Aortic smooth muscle cell (primary cell): Measurements from ENCODE around the gene APLP1. TPM values are rescaled to one million over a fixed set of nuclear protein-coding genes. Genes with fewer than 3 reads are reported as not detected.

Experiments
- total RNA-seq: library from RNA; depleted of rRNA; stranded (reverse); fragments of >200 nt; gene quantifications from 2 replicates; pipeline ENCODE4 v1.2.3, GENCODE V29; 2014

The APLP1 gene
- 7.7 and 14.0 TPM in 2 replicates for total RNA-seq

GRCh38 chr19:35868172-35868822 is at the start of gene APLP1:
TSS of gene APLP1 (plus strand) at chr19:35868574. CDS start at chr19:35868637, 63 bp downstream.

GRCh38 chr19:35852029-35852780 is 16.2 kb upstream of the APLP1 start, which contains the start of gene NPHS1:
TSS of gene NPHS1 (minus strand) at chr19:35852504. CDS start at chr19:35851837, 667 bp downstream.

GRCh38 chr19:35856546-35857149 is 11.7 kb upstream of the APLP1 start, which contains the start of gene KIRREL2:
TSS of gene KIRREL2 (plus strand) at chr19:35856911. CDS start at chr19:35857120, 209 bp downstream.

DNA sequence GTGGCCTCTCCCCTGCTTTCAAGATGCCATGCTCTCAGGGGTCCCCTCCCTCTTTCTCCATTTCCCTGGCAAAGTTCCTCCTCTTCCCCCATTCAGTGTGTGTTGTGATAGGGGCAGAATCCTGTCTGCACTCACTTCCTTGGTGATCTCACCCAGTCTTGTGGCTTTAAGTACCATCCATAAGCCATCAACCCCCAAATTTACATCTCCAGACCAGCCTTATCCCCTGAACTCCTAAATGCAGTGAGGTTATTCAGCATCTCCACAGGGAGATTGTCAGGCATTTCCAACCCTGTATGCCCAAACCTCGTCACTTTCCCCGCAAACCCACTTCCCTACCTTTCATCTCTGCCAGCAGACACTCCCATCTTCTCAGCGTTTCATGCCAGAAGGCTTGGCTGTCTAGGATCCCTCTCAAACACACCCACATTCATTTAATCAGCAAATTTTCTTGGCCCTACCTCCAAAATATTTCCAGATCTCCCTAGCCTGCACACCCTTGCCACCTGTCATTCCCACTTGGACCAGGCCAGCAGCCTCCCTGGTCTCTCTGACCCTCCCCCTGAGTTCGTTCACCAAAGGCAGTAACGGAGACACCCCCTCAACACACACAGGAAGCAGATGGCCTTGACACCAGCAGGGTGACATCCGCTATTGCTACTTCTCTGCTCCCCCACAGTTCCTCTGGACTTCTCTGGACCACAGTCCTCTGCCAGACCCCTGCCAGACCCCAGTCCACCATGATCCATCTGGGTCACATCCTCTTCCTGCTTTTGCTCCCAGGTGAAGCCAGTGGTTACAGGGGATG is 33.7 kb downstream of the APLP1 start, which contains the start of gene HCST:
Gene HCST (plus strand): TSS at position 676 of the 808 bp plus-strand sequence. CDS start 65 bp downstream, at position 741.

DNA sequence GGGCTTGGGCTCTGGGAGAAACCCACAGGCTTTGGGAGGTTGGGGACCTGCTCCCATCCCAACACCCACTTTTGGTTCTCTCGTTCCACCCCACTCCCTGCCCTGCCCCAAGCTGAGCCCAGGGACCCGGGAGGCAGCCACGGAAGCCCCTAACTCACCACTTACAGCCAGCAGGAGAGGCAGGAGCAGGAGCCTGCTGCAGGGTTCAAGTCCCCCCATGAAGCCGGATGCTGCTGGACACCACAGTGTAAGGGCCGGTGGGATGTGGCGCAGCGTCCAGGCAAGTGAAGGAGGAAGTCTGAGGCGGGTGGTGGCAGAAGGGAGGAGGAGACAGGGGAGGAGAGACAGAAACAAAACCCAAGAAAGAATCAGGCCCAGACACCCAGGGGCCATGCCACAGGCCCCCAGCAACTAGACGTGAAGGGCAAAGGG is 39.7 kb downstream of the APLP1 start, which contains the start of gene TYROBP:
Gene TYROBP (minus strand): TSS at position 286 of the 432 bp plus-strand sequence. CDS start 67 bp downstream, at position 219.

Other genes with a start within 250 kb of the APLP1 start
- gene RBM42, start 239.5 kb upstream of the APLP1 start, total RNA-seq = 36.8 and 38.8 TPM in 2 replicates
- gene ETV2, start 226.8 kb upstream of the APLP1 start, total RNA-seq = 0.12 and 0.26 TPM in 2 replicates
- 462 and 513 TPM in 2 replicates for gene COX6B1, start 220.3 kb upstream of the APLP1 start, total RNA-seq
- gene UPK1A, start 202.1 kb upstream of the APLP1 start, total RNA-seq = not detected in 2 replicates
- gene ZBTB32, start 164.0 kb upstream of the APLP1 start, total RNA-seq = not detected in 2 replicates
- gene KMT2B, start 150.6 kb upstream of the APLP1 start, total RNA-seq = 3.6 and 5.9 TPM in 2 replicates
- gene IGFLR1, start 126.1 kb upstream of the APLP1 start, total RNA-seq = 1.1 TPM in 2 replicates
- 7.3 and 10.3 TPM in 2 replicates for gene U2AF1L4, start 123.2 kb upstream of the APLP1 start, total RNA-seq
- 16.8 and 17.2 TPM in 2 replicates for gene PSENEN, start 122.9 kb upstream of the APLP1 start, total RNA-seq
- gene LIN37, start 120.0 kb upstream of the APLP1 start, total RNA-seq = 6.7 and 7.0 TPM in 2 replicates
- 55.8 and 106 TPM in 2 replicates for gene HSPB6, start 111.5 kb upstream of the APLP1 start, total RNA-seq
- gene PROSER3, start 110.4 kb upstream of the APLP1 start, total RNA-seq = 3.6 and 4.7 TPM in 2 replicates
- gene ARHGAP33, start 93.0 kb upstream of the APLP1 start, total RNA-seq = 2.9 and 3.2 TPM in 2 replicates
- gene PRODH2, start 55.7 kb upstream of the APLP1 start, total RNA-seq = not detected in 2 replicates
- gene NPHS1, start 16.1 kb upstream of the APLP1 start, total RNA-seq = not detected in 2 replicates
- gene KIRREL2, start 11.7 kb upstream of the APLP1 start, total RNA-seq = not detected in 2 replicates
- gene NFKBID, start 32.0 kb downstream of the APLP1 start, total RNA-seq = 3.2 and 4.0 TPM in 2 replicates
- gene HCST, start 34.0 kb downstream of the APLP1 start, total RNA-seq = 0.79 and 1.2 TPM in 2 replicates
- gene TYROBP, start 39.7 kb downstream of the APLP1 start, total RNA-seq = not detected in 2 replicates
- gene LRFN3, start 67.8 kb downstream of the APLP1 start, total RNA-seq = 1.5 and 2.4 TPM in 2 replicates
- 13.5 and 15.2 TPM in 2 replicates for gene SDHAF1, start 126.6 kb downstream of the APLP1 start, total RNA-seq
- gene SYNE4, start 140.2 kb downstream of the APLP1 start, total RNA-seq = 0.25 TPM in 1 of 2 replicates, not detected in the other
- 13.9 and 18.8 TPM in 2 replicates for gene ALKBH6, start 145.6 kb downstream of the APLP1 start, total RNA-seq
- gene CLIP3, start 164.3 kb downstream of the APLP1 start, total RNA-seq = 3.4 and 11.8 TPM in 2 replicates
- gene THAP8, start 185.7 kb downstream of the APLP1 start, total RNA-seq = 0.50 and 1.2 TPM in 2 replicates
- 3.2 and 6.2 TPM in 2 replicates for gene WDR62, start 186.3 kb downstream of the APLP1 start, total RNA-seq
- gene OVOL3, start 242.6 kb downstream of the APLP1 start, total RNA-seq = not detected in 2 replicates
- 87.4 and 111 TPM in 2 replicates for gene POLR2I, start 246.3 kb downstream of the APLP1 start, total RNA-seq
- 265 and 341 TPM in 2 replicates for gene TBCB, start 246.9 kb downstream of the APLP1 start, total RNA-seq